OCI-LY3 (cell line): Measurements from ENCODE around the gene DQX1.

Experiments
- H2AFZ ChIP-seq: fragments of 200-600, 300-600 bp; shearing (Covaris generic); 2 replicates; pipeline ENCODE4 v1.6.0; 2014; ENCODE audit warnings: antibody characterized with exemption, low read depth, low read length
- H3K27ac ChIP-seq: fragments of 200-600, 300-600 bp; sonication (generic); 2 replicates; pipeline ENCODE4 v1.5.1; 2014; ENCODE audit warnings: mild to moderate bottlenecking, low read length, moderate library complexity, mixed read lengths
- H3K27me3 ChIP-seq: fragments of 200-600, 300-600 bp; sonication (generic); 2 replicates; pipeline ENCODE4 v1.6.1; 2014; ENCODE audit warnings: low read depth, low read length, mixed read lengths
- H3K36me3 ChIP-seq: fragments of 200-600, 300-600 bp; sonication (generic); replicated peaks from 2 replicates; pipeline ENCODE3; 2014; ENCODE audit warnings: low read depth, low read length, mixed read lengths
- H3K4me1 ChIP-seq: fragments of 300-600, 200-600 bp; sonication (generic); 2 replicates; pipeline ENCODE4 v1.6.1; 2014; ENCODE audit warnings: low read length, mixed read lengths
- H3K4me2 ChIP-seq: fragments of 200-600, 300-600 bp; sonication (generic); 2 replicates; pipeline ENCODE4 v1.6.1; 2014; ENCODE audit warnings: low read length, mixed read lengths
- H3K4me3 ChIP-seq: fragments of 300-600, 200-600 bp; sonication (generic); 2 replicates; pipeline ENCODE4 v1.5.1; 2014; ENCODE audit warnings: antibody characterized with exemption, mild to moderate bottlenecking, low read length, moderate library complexity
- H3K79me2 ChIP-seq: fragments of 300-600, 200-600 bp; shearing (Covaris generic); 2 replicates; pipeline ENCODE4 v1.6.1; 2014; ENCODE audit warnings: mild to moderate bottlenecking, low read length, mixed read lengths
- H3K9ac ChIP-seq: fragments of 300-600, 200-600 bp; shearing (Covaris generic); 2 replicates; pipeline ENCODE4 v1.6.0; 2014; ENCODE audit warnings: mild to moderate bottlenecking, low read length, moderate library complexity
- H3K9me3 ChIP-seq: fragments of 200-600, 300-600 bp; shearing (Covaris generic); 2 replicates; pipeline ENCODE4 v1.6.1; 2014; ENCODE audit warnings: low read length, mixed read lengths; ENCODE audit not compliant: insufficient read depth
- H4K20me1 ChIP-seq: fragments of 200-600, 300-600 bp; sonication (generic); 2 replicates; pipeline ENCODE4 v1.6.1; 2016; ENCODE audit warnings: low read length, mixed read lengths; ENCODE audit not compliant: insufficient read depth
- EZH2phosphoT487 ChIP-seq: fragments of 200-600 bp; shearing (Covaris generic); IDR thresholded peaks from 2 replicates; pipeline ENCODE4 v1.6.1; 2018; ENCODE audit warnings: antibody characterized with exemption, mixed run types, low read depth
- TF ChIP-seq, protein P1 (sequence below): fragments of 200-600, 300-600 bp; sonication (generic); IDR thresholded peaks from 2 replicates; pipeline ENCODE4 v1.5.1; 2014; ENCODE audit warnings: antibody characterized with exemption, low read length, low read depth

DQX1 gene

DNA sequence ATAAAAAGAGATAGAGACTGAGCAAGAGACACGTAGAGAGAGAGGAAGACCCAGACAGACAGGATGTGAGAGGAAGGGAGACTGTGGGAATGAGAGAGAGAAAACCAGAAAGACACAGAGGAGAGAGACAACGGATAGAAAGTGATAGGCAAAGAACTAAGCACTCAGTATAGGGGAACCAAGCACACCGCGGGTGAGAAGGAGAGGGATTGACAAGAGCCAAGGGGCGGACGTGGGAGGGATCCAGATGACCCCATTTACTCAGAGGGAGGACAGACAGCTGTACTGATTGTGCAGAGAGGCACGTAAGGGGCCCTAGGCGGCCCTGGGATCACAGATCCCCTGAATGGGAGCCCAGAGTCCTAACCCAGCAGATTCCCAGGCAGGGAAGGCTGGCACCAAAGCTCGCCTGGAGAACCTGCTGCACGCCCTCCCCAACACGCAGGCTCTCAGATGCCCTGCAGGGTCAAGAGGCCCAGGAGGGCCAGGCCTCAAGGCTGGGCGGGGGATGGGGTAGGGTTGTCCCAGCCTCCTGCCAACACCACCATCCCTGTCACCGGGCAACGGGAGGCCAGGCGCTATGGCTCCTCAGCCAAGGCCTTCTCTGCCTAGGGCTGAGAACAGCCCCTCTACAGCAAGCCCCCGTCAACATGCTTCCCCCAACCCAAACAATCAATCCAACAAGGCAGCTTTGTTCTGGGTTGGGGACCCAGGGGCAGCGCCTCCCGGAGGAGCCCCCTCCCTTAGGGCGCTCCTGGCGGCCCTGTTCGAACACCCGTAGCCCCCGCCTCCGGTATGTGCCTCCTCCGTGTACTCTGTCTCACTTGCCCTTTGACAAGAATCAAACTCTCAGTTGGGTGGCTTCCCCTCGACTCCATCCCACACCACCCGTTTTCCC, 27.1 kb upstream of the DQX1 start:
- no peak for TF ChIP-seq EZH2phosphoT487
- TF ChIP-seq, protein P1, sequence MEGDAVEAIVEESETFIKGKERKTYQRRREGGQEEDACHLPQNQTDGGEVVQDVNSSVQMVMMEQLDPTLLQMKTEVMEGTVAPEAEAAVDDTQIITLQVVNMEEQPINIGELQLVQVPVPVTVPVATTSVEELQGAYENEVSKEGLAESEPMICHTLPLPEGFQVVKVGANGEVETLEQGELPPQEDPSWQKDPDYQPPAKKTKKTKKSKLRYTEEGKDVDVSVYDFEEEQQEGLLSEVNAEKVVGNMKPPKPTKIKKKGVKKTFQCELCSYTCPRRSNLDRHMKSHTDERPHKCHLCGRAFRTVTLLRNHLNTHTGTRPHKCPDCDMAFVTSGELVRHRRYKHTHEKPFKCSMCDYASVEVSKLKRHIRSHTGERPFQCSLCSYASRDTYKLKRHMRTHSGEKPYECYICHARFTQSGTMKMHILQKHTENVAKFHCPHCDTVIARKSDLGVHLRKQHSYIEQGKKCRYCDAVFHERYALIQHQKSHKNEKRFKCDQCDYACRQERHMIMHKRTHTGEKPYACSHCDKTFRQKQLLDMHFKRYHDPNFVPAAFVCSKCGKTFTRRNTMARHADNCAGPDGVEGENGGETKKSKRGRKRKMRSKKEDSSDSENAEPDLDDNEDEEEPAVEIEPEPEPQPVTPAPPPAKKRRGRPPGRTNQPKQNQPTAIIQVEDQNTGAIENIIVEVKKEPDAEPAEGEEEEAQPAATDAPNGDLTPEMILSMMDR: no peak
- Histone ChIP-seq H3K27ac (no peak overlapping the region), H3K27me3 (no peaks in the 10 kb centered on the region), H3K9ac (peak overlapping the region; percentile 91), H3K36me3 (no peaks in the 10 kb centered on the region), H3K79me2 (peaks cover 3% of the 10 kb centered on the region; the same call in 1 of the 2 replicates), H3K4me2 (peak overlapping the region; percentile 93), H3K9me3 (no peaks in the 10 kb centered on the region), H4K20me1 (no peaks in the 10 kb centered on the region), H2AFZ (no peak overlapping the region), H3K4me3 (peak overlapping the region; percentile 90), H3K4me1 (peaks cover 11% of the 10 kb centered on the region)

DNA sequence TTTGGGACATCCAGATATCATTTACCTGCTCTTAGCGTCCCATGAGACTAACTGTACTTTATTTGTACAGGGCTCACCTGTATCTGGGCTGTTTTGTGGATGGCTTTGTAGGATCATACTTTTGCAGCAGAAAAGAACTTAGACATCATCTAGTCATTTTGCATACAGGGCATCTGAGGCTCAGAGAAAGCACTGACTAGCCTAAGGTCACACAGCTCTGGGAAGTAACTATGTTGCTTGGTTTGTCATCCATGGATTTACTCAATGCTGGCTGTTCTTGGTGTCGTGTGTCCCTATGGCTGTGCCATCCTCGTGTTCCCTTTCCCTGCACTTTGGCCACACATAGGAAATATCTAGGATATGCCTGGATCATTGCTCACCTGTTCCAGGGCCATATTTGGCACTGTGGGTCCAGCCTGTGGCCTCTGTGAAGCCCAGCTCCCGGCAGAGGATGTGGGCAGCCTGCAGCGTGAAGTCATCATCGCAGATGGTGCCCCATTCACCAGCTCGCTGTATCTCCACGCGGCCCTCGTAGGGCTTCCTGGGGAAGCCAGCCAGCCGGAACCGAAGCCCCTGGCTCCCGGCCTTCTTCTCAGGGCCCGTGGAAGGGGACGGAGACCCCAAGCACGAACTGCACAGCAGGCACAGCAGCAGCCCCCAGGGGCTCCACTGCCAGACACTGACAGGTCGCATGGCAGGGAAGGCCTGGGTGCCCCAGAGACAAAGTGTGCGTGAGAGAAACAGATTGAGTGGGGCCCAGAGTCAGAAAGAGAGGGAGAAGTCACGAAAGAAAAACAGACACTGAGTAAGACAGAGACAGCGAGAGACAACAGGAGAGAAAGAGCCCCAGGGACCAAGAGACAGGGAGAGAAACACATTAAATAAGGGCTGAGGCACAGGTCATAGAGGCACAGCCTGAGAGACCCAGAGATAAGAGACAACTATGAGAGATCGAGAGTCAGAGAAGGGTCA, 26.2 kb upstream of the DQX1 start:
- Histone ChIP-seq H3K4me3 (no peak overlapping the region), H4K20me1 (no peaks in the 10 kb centered on the region), H3K79me2 (peaks cover 3% of the 10 kb centered on the region; the same call in 1 of the 2 replicates), H3K36me3 (no peaks in the 10 kb centered on the region), H3K4me2 (no peak overlapping the region), H3K9me3 (no peaks in the 10 kb centered on the region), H3K27me3 (no peaks in the 10 kb centered on the region), H2AFZ (no peak overlapping the region), H3K9ac (no peak overlapping the region), H3K27ac (no peak overlapping the region), H3K4me1 (peaks cover 11% of the 10 kb centered on the region)
- TF ChIP-seq, protein P1: no peak
- TF ChIP-seq EZH2phosphoT487: no peak

DNA sequence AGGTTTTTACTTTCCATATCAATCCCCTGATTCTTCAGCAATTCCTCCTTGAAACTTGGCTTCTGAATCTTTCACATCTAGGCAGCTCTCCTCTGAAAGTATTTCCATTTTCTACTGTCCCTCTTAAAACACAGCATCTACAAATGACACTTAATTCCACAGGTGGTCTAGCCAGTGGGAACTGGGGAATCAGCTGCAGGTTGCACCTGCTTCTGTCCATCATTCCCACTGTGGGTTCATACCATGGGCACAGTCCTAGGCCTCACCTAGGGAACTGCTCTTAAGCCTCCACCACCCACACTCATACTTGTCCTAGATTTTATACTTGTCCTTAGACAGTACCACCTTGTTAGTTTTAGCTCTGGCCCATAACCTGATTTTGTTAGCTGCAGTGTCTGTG, 25.5 kb upstream of the DQX1 start:
- no peak overlapping the region for H3K27ac ChIP-seq
- no peak for TF ChIP-seq EZH2phosphoT487
- TF ChIP-seq, protein P1: no peak
- H2AFZ ChIP-seq: no peak overlapping the region
- peaks cover 11% of the 10 kb centered on the region for H3K4me1 ChIP-seq
- H3K4me2 ChIP-seq: no peak overlapping the region
- no peaks in the 10 kb centered on the region for H3K27me3 ChIP-seq
- H3K36me3 ChIP-seq: no peaks in the 10 kb centered on the region
- H3K4me3 ChIP-seq: no peak overlapping the region
- H3K9me3 ChIP-seq: no peaks in the 10 kb centered on the region
- H3K9ac ChIP-seq: no peak overlapping the region
- H4K20me1 ChIP-seq: no peaks in the 10 kb centered on the region
- H3K79me2 ChIP-seq: peaks cover 3% of the 10 kb centered on the region; the same call in 1 of the 2 replicates
